Activated naive CD4-positive, alpha-beta T cell (primary cell): ENCODE results near the gene SWSAP1.

ENCODE experiments used
- DNase-seq, 4 experiments: peaks; one replicate each; lab custom pipeline; 2025; lab: John Stamatoyannopoulos, UW

The SWSAP1 gene

DNA sequence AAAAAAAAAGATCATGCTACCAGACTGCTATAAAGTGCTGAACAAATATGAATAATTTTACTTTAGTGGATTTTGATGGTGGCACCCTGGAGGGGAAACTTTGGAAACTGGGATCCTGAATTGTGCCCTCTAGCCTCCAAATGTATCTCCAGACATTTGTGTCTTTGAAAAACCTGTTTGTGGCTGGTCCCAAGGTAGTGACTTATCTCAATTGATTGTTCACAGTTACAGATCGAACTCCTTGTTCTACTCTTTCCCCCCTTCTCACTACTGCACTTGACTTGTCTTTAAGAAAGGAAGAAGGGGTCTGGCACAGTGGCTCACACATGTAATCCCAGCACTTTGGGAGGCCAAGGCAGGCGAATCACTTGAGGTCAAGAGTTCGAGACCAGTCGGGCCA, 34.1 kb downstream of the SWSAP1 start:
- DNase-seq = no peak

DNA sequence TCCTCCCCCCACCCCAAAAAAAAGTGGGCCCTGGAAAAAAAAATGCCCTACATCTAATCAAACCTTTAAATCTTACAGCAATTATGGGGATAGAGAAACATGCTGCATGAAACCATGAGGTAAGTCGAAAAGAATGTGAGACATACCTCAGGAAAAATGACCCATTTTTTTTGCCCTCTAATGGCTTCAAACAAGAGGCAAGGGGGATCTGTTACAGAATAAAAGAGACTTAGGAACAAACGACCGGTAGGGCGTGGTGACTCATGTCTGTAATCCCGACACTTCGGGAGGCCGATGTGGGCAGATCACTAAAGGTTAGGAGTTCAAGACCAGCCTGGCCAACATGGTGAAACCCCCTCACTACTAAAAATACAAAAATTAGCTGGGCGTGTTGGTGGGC, 36.2 kb downstream of the SWSAP1 start:
- DNase-seq = no peak

DNA sequence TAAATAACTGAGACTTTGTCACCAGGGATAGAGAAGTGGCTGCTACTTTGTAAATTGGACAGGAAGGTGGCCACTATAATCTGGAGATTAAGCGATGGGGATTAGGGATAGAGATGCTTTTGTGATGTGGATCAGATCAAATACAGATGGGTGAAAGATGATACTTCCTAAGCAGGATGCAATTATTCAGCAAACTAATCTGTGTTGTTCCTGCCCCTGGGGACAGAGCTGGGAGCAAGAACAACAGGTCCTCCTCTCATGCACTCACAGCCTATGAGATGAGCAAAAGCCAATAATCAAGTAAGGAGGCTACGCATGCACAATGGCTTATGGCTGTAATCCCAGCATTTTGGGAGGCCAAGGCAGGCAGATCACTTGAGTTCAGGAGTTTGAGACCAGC, 40.1 kb downstream of the SWSAP1 start:
- no peak for DNase-seq

DNA sequence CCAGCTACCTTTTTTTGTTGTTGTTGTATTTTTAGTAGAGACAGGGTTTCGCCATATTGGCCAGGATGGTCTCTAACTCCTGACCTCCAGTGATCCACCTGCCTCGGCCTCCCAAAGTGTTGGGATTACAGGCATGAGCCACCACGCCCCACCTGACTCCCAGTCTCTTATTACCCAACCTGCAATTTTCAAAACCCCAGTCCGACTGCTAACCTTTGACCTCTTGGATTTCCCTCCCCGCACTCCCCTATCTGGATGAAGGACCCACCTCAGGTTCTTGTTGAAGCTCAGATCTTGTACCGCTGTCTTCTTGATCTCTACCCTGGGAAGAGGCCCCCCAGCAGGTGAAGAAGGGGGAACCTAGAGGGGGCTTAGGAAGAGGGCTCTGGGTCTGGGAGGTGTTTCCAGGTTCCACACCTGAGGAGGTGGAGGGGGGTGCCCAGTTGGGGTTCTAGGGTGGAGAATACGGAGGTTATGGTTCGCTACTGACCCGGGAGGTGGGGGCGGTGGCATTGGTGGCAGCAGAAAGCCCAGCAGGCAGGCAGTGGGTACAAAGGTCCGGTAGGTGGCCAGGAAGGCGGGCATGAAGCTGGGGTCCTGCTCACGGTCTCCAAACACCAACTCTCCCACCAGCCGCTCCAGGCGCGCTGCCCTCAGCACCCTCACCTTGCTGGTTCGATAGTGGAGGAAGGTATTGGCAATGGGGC, 42.0 kb downstream of the SWSAP1 start:
- no peak for DNase-seq

DNA sequence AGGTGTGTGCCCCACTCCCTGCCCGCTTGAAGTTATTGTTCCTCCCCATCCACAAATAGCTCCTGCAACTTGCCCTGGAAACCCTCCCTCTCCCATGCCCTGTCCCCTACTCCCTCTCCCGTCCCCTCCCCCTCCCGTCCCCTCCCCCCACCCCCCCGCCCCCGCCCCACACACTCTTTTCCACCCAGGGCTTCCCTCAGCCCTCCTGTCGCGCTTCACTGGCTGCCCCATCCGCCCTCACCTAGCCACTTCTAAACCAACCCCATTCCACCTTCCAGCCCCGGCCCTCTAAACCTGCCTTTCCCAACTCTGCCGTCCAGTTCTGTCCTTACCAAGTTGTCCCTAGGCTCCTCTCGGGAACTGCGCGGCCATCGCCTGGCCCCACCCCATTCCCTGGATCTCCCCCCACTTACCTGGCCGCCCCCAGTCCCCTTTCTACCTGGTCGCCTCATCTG, 43.7 kb downstream of the SWSAP1 start:
- no peak for DNase-seq

DNA sequence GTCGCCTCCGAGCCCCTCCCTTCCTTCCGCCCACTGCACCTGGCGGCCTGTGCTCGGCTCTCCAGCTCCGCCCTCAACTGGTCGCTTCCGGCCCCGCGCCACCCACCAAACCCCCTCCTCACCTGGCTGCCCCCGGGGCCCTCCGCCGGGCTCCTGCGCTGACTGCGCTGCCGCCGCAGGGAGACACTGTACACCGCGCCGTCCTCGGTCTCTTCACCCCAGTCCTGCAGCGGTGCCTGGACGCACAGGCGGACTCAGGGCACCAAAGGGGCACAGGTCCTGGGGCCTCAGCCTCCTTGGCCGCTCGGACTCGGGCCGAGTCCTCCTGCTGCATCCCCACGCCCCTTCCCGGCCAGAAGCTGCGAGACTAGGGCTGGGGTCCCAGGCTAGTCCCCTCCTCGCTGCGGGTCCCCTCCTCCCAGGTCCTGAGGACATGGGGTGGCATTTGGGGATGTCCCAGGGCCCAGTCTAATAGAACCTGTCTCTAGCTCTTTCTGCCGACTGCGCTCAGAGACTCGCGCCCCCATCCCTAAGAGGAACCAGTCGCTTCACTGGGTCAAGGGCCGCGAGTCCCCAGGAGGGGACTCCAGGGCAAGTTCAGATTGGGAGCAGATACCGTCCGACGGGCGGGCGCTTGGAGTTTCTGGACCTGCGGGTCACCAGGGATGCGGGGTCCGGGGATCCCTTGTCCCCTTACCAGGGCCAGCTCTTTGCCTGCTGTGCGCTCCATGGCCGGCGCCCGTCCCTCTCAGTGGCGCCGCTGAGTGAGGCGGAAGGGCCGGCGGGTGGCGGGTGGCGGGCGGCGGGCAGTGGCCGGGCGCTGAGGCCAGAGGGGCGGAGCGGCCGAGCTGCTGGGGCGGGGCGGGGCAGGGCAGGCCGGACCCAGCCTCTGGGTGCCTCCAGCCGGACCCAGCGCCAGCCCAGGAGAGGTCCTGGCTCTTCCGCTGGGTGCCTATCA, 44.4 kb downstream of the SWSAP1 start, which contains the start of gene RGL3:
Gene RGL3 (minus strand): TSS at position 766 of the 958 bp plus-strand sequence. CDS start 36 bp downstream, at position 730.
- DNase-seq = no peak

DNA sequence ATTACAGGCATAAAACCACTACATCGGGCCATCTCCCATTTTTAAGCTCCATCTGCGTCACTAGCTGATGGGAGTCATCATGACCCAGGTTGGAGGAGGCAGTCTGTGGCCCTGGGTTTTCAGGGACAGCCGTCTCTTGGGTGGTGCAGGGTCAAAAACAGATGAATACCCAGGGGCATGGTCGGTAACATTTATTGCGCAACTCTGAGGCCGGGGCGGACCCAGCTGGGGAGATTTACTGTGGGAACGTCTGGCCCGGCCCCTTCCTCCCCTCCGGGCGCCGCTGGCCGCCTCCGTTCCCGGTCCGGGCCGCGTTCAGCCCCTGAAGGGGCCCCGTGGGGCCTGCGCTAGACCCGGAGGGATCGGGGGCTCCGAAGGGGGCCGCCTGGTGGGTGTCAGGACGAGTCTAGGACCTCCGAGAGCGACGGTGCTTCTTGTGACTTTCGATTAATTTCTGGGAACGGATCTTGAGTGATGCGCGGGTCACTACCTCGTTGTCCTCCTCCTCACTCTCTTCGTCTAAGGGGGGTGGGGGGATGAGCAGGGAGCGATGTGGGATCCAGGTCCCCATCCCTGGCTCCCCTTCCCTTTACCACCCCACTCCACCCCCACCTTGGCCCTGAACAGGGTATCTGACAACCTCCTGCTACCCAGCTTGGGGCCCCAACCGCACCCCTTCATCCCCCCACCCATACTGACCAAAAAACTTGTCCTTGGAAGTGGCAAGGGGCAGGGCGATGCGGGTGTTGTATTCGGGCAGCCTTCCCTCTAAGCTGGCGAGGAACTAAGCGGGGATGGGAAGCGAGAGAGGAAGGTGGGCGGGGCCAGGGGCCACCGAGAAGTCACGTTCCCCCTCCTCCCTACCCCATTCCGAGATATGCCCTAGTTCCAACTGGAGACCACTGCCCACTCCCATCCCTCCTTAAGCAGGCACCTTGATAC, 46.2 kb downstream of the SWSAP1 start:
- DNase-seq = no peak

DNA sequence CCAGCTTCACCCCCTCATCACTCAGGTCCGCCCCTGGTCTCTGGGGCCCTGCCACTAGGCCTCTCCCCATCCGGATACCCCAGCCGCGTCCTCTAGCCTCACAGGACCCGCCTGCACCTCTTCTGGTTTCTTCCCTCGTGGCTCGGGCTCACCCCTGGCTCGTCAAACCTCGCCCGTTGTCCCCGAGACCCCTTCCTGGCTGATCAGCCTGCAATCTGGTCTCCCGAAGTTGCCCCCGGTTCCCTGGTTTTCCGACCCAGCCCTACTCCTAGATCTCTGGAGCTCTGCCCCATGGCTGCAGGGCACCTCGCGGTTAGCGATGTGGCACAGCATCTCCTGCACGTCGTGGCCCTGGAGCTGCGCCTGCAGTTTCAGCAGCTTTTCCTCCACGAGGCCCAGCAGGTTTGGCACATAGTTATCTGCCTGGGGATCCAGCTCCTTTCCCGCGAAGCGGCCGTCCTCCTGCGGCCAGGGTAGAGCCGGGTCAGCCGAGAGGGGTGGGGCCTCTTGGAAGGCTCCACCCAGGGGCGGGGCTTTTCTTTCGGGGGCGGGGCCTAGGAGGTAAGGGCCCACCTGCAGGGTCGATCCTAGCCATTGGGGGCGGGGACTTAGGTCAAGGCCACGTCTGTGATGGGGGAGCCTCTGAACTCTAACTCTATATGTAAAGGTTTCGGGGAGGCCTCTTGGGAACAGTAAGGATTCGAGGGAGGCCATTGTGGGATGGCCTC, 47.1 kb downstream of the SWSAP1 start:
- DNase-seq = peak in 2 of 4 experiments; percentile 25 to 34

DNA sequence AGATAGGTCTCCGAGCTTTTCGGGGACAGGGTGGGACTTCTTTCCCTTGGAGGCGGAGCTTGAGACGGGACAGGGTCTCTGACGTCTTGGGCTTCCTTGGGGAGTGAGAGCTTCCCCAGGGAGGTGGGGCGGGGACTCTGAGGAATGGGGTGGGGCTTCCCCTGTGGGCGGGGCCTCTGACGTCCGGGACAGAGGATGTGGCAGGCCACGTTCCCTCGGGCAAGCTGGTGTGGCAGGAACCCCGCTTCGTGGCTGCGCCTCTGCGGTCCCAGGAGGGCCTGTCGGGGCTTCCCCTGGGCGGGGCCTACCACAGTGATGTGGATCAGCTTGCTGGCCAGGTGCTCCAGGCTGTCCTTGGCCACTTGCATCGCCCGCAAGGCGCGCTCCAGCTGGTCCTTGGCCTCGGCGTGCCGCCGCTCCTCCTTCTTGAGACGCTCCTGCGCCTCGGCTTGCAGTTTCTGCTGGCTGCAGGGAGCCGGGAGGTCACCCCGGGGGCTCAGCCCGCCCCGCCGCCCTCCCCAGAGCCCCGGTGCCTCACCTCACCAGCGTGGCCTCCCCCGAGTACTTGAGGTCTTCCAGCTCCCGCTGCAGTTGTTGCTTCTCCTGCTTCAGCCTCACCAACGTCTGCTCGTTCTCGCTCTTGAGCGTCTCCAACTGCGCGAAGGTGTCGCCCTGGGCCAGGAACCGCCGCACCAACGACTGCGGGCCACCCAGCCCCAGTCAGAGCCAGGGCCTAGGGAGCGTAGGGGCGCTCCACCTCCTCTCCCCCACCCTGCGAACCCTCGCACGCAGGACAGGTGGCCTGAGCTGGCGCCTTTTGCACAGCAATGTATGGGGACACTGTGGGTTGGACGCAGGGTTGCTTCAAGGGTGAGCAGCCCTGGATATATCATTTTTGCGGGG, 47.9 kb downstream of the SWSAP1 start:
- peak in 1 of 4 experiments; percentile 27 for DNase-seq

DNA sequence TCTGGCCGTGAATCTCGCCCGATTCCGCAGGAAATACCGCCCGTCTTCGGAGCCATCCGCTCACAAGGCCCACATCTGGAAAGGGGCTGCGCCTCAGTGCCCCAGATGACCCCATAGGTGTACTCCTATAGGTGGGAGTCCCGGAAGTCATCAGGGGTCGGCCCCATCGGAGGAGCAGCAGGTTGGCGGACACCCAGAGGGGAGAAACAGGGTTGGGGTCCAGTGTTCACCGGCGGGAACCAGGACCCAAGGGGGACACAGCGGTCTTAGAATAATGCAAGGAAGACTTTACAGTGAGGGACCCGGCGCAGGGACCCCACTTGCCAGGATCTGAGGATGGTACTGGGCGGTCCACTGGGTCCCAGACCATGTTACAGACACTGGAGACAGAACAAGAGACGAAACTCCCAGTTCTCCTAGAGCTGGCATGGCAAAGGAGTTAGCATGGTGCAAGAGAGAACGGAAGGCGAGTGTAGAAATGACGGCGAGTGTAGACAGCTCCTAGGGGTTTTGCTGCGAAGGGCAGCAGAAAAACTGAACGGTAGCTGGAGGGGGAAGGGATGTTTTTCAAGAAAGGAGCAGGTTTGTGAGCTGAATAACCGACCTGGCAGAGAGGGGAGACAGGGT, 48.8 kb downstream of the SWSAP1 start:
- no peak for DNase-seq

DNA sequence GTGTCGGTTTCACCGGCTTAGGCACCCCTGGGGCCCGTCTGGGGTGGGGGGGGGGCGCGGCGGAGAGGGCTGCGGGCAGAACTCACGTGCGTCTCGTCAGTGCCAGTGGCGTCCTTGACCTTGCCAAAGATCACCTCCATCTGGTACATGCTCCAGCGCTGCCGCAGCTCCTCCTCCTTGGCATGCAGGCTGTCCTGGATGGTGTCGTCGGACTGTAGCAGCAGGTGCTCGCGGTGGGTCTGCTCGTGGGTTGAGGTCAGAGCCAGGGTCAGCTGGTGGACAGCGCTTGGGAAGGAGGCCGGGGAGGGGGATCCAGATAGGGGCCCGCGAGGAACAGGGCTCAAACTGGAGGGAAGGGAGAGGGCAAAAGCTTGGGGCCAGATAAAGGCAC, 49.3 kb downstream of the SWSAP1 start:
- DNase-seq = no peak
